ENCODE measurements around the gene SLC24A1.

The SLC24A1 gene

DNA sequence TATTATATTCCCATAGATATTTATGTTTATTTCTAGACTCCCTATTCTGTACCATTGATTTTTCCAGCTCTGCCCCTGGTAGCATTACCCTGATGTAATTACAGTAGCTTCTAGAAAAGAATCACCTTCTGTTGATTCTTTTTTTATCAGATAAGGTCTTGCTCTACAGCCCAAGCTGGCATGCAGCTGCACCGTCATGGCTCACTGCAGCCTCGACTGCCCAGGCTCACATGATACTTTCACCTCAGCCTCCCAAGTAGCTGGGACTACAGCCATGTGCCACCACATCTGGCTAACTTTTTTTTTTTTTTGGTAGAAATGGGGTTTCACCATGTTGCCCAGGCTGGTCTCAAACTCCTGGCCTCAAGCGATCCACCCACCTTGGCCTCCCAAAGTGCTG lies 41.8 kb downstream of the SLC24A1 start:
- WGBS, 2 donors (ENCODE audit: extremely low coverage in 2 of 2, insufficient read length in 2 of 2, insufficient replicate concordance in 1 of 2) = no CpG with 5 or more reads among the region's 3 CpGs
- H3K18ac ChIP-seq (ENCODE audit: low read length) = no peak overlapping the region
- no peak for DNase-seq (ENCODE audit: low spot score)
- H4K8ac ChIP-seq (ENCODE audit: low read depth, low read length) = no peak overlapping the region
- no peaks in the 10 kb centered on the region for H3K9me3 ChIP-seq (replicated peaks in 1 of 2; ENCODE audit: control insufficient read depth in 2 of 2, insufficient read depth in 1 of 2, low read depth in 1 of 2, low read length in 2 of 2)
- H3K4me3 ChIP-seq (ENCODE audit: low read length in 2 of 2) = no peak overlapping the region
- no peak overlapping the region for H4K91ac ChIP-seq (ENCODE audit: low read depth, low read length, poor library complexity)
- H3K27me3 ChIP-seq (ENCODE audit: control insufficient read depth in 3 of 3, insufficient read depth in 3 of 3, low read depth in 1 of 3, low read length in 3 of 3) = no peaks in the 10 kb centered on the region
- no peak overlapping the region for H3K9ac ChIP-seq (ENCODE audit: low read depth, low read length, poor library complexity)
- H2AFZ ChIP-seq (ENCODE audit: low read length) = no peak overlapping the region
- H3K23ac ChIP-seq (ENCODE audit: low read depth, low read length, poor library complexity) = no peak overlapping the region
- H2AK5ac ChIP-seq (ENCODE audit: low read depth, low read length) = no peak overlapping the region
- no peak overlapping the region for H2BK12ac ChIP-seq (ENCODE audit: low read length)
- H3K36me3 ChIP-seq (replicated peaks in 1 of 2; ENCODE audit: control insufficient read depth in 2 of 2, insufficient read depth in 2 of 2, low read length in 2 of 2) = peaks cover 0 to 5% of the 10 kb centered on the region in 2 donors
- no peak overlapping the region for H2BK15ac ChIP-seq (ENCODE audit: low read length)
- no peak overlapping the region for H2BK120ac ChIP-seq (ENCODE audit: low read depth, low read length)
- no peak overlapping the region for H3K4ac ChIP-seq (ENCODE audit: low read length)
- H2BK5ac ChIP-seq (ENCODE audit: low read length) = no peak overlapping the region
- no peak overlapping the region for H3K27ac ChIP-seq (replicated peaks; ENCODE audit: low read length)
- no peak overlapping the region for H3K14ac ChIP-seq (ENCODE audit: low read length)
- H3K4me1 ChIP-seq (ENCODE audit: control insufficient read depth in 2 of 2, insufficient read depth in 1 of 2, low read depth in 1 of 2, low read length in 2 of 2) = no peaks in the 10 kb centered on the region
- H3K79me1 ChIP-seq (ENCODE audit: low read depth, low read length) = no peaks in the 10 kb centered on the region
- H3K4me2 ChIP-seq (ENCODE audit: insufficient read depth, low read length, poor library complexity, severe bottlenecking) = no peak overlapping the region

GRCh38 chr15:65666257-65666656 lies 44.5 kb downstream of the SLC24A1 start:
- Histone ChIP-seq H3K27ac (replicated peaks; ENCODE audit: low read length) (no peak overlapping the region), H2BK120ac (ENCODE audit: low read depth, low read length) (no peak overlapping the region), H4K8ac (ENCODE audit: low read depth, low read length) (no peak overlapping the region), H2BK12ac (ENCODE audit: low read length) (no peak overlapping the region), H3K9me3 (replicated peaks in 1 of 2; ENCODE audit: control insufficient read depth in 2 of 2, insufficient read depth in 1 of 2, low read depth in 1 of 2, low read length in 2 of 2) (no peaks in the 10 kb centered on the region), H3K36me3 (replicated peaks in 1 of 2; ENCODE audit: control insufficient read depth in 2 of 2, insufficient read depth in 2 of 2, low read length in 2 of 2) (peaks cover 0 to 15% of the 10 kb centered on the region in 2 donors), H3K27me3 (ENCODE audit: control insufficient read depth in 3 of 3, insufficient read depth in 3 of 3, low read depth in 1 of 3, low read length in 3 of 3) (no peaks in the 10 kb centered on the region), H2AFZ (ENCODE audit: low read length) (no peak overlapping the region), H3K9ac (ENCODE audit: low read depth, low read length, poor library complexity) (no peak overlapping the region), H3K18ac (ENCODE audit: low read length) (no peak overlapping the region), H2AK5ac (ENCODE audit: low read depth, low read length) (no peak overlapping the region), H4K91ac (ENCODE audit: low read depth, low read length, poor library complexity) (no peak overlapping the region), H2BK15ac (ENCODE audit: low read length) (no peak overlapping the region), H3K4me2 (ENCODE audit: insufficient read depth, low read length, poor library complexity, severe bottlenecking) (no peak overlapping the region), H3K14ac (ENCODE audit: low read length) (no peak overlapping the region), H2BK5ac (ENCODE audit: low read length) (no peak overlapping the region), H3K4me1 (ENCODE audit: control insufficient read depth in 2 of 2, insufficient read depth in 1 of 2, low read depth in 1 of 2, low read length in 2 of 2) (no peaks in the 10 kb centered on the region), H3K4me3 (ENCODE audit: low read length in 2 of 2) (no peak overlapping the region), H3K23ac (ENCODE audit: low read depth, low read length, poor library complexity) (no peak overlapping the region), H3K79me1 (ENCODE audit: low read depth, low read length) (no peaks in the 10 kb centered on the region), H3K4ac (ENCODE audit: low read length) (no peak overlapping the region)
- no CpG with 5 or more reads among the region's 3 CpGs for WGBS, 2 donors (ENCODE audit: extremely low coverage in 2 of 2, insufficient read length in 2 of 2, insufficient replicate concordance in 1 of 2)
- DNase-seq (ENCODE audit: low spot score) = no peak

- H3K27ac ChIP-seq (replicated peaks; ENCODE audit: low read length) = no peak overlapping the region
- H4K8ac ChIP-seq (ENCODE audit: low read depth, low read length) = no peak overlapping the region
- no peak overlapping the region for H3K14ac ChIP-seq (ENCODE audit: low read length)
- no peak overlapping the region for H3K18ac ChIP-seq (ENCODE audit: low read length)
- H3K9ac ChIP-seq (ENCODE audit: low read depth, low read length, poor library complexity) = no peak overlapping the region
- no peak overlapping the region for H2AFZ ChIP-seq (ENCODE audit: low read length)
- no peaks in the 10 kb centered on the region for H3K79me1 ChIP-seq (ENCODE audit: low read depth, low read length)
- no peak overlapping the region for H3K4me3 ChIP-seq (ENCODE audit: low read length in 2 of 2)
- no peak overlapping the region for H3K4me2 ChIP-seq (ENCODE audit: insufficient read depth, low read length, poor library complexity, severe bottlenecking)
- H2BK120ac ChIP-seq (ENCODE audit: low read depth, low read length) = no peak overlapping the region
- H3K4ac ChIP-seq (ENCODE audit: low read length) = no peak overlapping the region
- H3K36me3 ChIP-seq (replicated peaks in 1 of 2; ENCODE audit: control insufficient read depth in 2 of 2, insufficient read depth in 2 of 2, low read length in 2 of 2) = peaks cover 0 to 3% of the 10 kb centered on the region in 2 donors
- WGBS, 2 donors (ENCODE audit: extremely low coverage in 2 of 2, insufficient read length in 2 of 2, insufficient replicate concordance in 1 of 2) = no CpG with 5 or more reads among the region's 1 CpG
- H3K23ac ChIP-seq (ENCODE audit: low read depth, low read length, poor library complexity) = no peak overlapping the region
- H3K4me1 ChIP-seq (ENCODE audit: control insufficient read depth in 2 of 2, insufficient read depth in 1 of 2, low read depth in 1 of 2, low read length in 2 of 2) = no peaks in the 10 kb centered on the region
- H4K91ac ChIP-seq (ENCODE audit: low read depth, low read length, poor library complexity) = no peak overlapping the region
- no peaks in the 10 kb centered on the region for H3K27me3 ChIP-seq (ENCODE audit: control insufficient read depth in 3 of 3, insufficient read depth in 3 of 3, low read depth in 1 of 3, low read length in 3 of 3)
- no peaks in the 10 kb centered on the region for H3K9me3 ChIP-seq (replicated peaks in 1 of 2; ENCODE audit: control insufficient read depth in 2 of 2, insufficient read depth in 1 of 2, low read depth in 1 of 2, low read length in 2 of 2)
- no peak overlapping the region for H2AK5ac ChIP-seq (ENCODE audit: low read depth, low read length)
- no peak overlapping the region for H2BK15ac ChIP-seq (ENCODE audit: low read length)
- no peak overlapping the region for H2BK5ac ChIP-seq (ENCODE audit: low read length)
- H2BK12ac ChIP-seq (ENCODE audit: low read length) = no peak overlapping the region
- DNase-seq (ENCODE audit: low spot score) = no peak
These were observed 53.8 kb downstream of the SLC24A1 start for GRCh38 chr15:65675551-65675950.

- no peak overlapping the region for H3K14ac ChIP-seq (ENCODE audit: low read length)
- H4K91ac ChIP-seq (ENCODE audit: low read depth, low read length, poor library complexity) = no peak overlapping the region
- no peak overlapping the region for H2BK5ac ChIP-seq (ENCODE audit: low read length)
- no peaks in the 10 kb centered on the region for H3K9me3 ChIP-seq (replicated peaks in 1 of 2; ENCODE audit: control insufficient read depth in 2 of 2, insufficient read depth in 1 of 2, low read depth in 1 of 2, low read length in 2 of 2)
- no peak overlapping the region for H4K8ac ChIP-seq (ENCODE audit: low read depth, low read length)
- H3K36me3 ChIP-seq (replicated peaks in 1 of 2; ENCODE audit: control insufficient read depth in 2 of 2, insufficient read depth in 2 of 2, low read length in 2 of 2) = no peaks in the 10 kb centered on the region
- no peak overlapping the region for H2AFZ ChIP-seq (ENCODE audit: low read length)
- H3K27ac ChIP-seq (replicated peaks; ENCODE audit: low read length) = no peak overlapping the region
- DNase-seq (ENCODE audit: low spot score) = no peak
- H2BK120ac ChIP-seq (ENCODE audit: low read depth, low read length) = no peak overlapping the region
- WGBS, 2 donors (ENCODE audit: extremely low coverage in 2 of 2, insufficient read length in 2 of 2, insufficient replicate concordance in 1 of 2) = no CpG with 5 or more reads among the region's 2 CpGs
- no peak overlapping the region for H3K4ac ChIP-seq (ENCODE audit: low read length)
- no peaks in the 10 kb centered on the region for H3K4me1 ChIP-seq (ENCODE audit: control insufficient read depth in 2 of 2, insufficient read depth in 1 of 2, low read depth in 1 of 2, low read length in 2 of 2)
- no peaks in the 10 kb centered on the region for H3K79me1 ChIP-seq (ENCODE audit: low read depth, low read length)
- H2AK5ac ChIP-seq (ENCODE audit: low read depth, low read length) = no peak overlapping the region
- no peaks in the 10 kb centered on the region for H3K27me3 ChIP-seq (ENCODE audit: control insufficient read depth in 3 of 3, insufficient read depth in 3 of 3, low read depth in 1 of 3, low read length in 3 of 3)
- H3K9ac ChIP-seq (ENCODE audit: low read depth, low read length, poor library complexity) = no peak overlapping the region
- no peak overlapping the region for H3K23ac ChIP-seq (ENCODE audit: low read depth, low read length, poor library complexity)
- no peak overlapping the region for H2BK15ac ChIP-seq (ENCODE audit: low read length)
- H3K4me2 ChIP-seq (ENCODE audit: insufficient read depth, low read length, poor library complexity, severe bottlenecking) = no peak overlapping the region
- H3K18ac ChIP-seq (ENCODE audit: low read length) = no peak overlapping the region
- no peak overlapping the region for H3K4me3 ChIP-seq (ENCODE audit: low read length in 2 of 2)
- H2BK12ac ChIP-seq (ENCODE audit: low read length) = no peak overlapping the region
These were observed 54.4 kb downstream of the SLC24A1 start for GRCh38 chr15:65676123-65676522.

All from neuronal stem cell (in vitro differentiated cells).